Astrocyte of the spinal cord (primary cell): ENCODE measurements around the gene CHMP5.

Experiments
- DNase-seq: peaks from one replicate; pipeline ENCODE4 v3.0.0; 2011; ENCODE audit warnings: low read depth, low spot score
- H3K4me3 ChIP-seq: 2 replicates; pipeline ENCODE4 v1.5.1; 2011; ENCODE audit warnings: low read depth, mild to moderate bottlenecking, low read length, moderate library complexity
- in situ Hi-C: cut with HindIII; loops from 2 replicates; pipeline ENCODE4 v1.10.0; 2017; ENCODE audit warnings: low sequenced_read_pairs
- TF ChIP-seq, protein P1 (sequence below): IDR thresholded peaks from 2 replicates; pipeline ENCODE4 v1.5.1; 2012; ENCODE audit warnings: low read depth, mild to moderate bottlenecking, low read length, inconsistent platforms

Gene CHMP5

DNA sequence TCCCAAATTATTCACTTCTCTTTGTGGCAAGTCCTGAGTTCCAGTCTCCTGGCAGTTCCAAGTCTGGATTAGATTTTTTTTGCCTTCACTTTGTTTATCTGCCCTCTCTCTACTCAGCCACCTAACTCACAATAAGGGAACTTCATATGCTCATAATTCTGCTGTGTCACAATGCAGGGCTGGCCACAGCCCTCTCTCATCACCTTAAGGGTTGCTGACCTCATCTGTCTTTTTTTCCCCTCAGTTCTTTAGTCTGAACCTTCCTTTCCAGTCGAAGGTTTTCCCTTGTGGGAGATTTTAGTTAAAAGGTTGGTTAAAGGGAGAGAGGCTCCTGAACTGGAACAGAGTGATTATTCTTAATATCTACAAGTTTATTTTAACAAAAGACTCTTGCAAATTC is 4.5 kb upstream of the CHMP5 start:
- H3K4me3 ChIP-seq = no peak overlapping the region
- in situ Hi-C loops = no loop called here
- no peak for DNase-seq
- TF ChIP-seq, protein P1, sequence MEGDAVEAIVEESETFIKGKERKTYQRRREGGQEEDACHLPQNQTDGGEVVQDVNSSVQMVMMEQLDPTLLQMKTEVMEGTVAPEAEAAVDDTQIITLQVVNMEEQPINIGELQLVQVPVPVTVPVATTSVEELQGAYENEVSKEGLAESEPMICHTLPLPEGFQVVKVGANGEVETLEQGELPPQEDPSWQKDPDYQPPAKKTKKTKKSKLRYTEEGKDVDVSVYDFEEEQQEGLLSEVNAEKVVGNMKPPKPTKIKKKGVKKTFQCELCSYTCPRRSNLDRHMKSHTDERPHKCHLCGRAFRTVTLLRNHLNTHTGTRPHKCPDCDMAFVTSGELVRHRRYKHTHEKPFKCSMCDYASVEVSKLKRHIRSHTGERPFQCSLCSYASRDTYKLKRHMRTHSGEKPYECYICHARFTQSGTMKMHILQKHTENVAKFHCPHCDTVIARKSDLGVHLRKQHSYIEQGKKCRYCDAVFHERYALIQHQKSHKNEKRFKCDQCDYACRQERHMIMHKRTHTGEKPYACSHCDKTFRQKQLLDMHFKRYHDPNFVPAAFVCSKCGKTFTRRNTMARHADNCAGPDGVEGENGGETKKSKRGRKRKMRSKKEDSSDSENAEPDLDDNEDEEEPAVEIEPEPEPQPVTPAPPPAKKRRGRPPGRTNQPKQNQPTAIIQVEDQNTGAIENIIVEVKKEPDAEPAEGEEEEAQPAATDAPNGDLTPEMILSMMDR = no peak

DNA sequence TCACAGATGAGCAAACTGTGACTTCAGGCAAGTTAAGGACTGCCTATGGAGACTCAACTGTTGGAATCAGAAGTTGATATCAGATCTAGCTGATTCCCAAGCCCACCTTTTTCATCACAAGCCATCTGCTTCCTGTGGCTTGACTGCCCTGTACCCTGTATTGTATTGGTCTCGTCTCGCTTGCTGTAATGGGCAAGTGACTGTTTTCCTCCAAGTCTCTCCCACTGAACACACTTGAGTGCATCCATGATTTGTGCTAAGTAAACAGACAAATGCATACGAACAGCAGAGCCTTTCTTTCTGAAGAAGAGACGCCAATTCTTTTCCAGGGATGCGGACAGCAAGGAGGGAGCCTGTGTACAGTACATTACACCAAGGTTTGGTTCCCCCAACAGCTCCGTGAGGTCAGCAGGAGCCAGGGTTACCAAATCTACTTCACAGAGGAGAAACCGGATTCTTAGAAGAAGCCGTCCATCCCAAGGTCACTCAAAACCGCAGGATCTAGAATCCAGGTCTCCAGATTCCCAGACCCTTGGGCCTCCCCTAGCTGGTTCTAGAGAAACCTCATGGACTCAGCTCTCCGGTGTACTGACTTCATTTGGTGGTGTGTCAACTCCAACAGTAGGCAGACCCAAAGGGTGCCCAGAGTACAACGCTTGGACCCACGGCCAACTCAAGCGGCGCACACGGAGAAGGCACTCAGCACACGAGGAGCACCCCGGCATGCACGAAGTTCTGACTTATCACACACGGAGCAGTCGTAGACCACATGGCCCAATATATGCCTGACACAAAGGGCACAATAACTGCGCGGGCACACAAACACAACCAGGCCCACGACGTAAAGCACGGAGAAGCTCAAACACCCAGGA is 1.5 kb upstream of the CHMP5 start:
- in situ Hi-C loops = no loop called here
- TF ChIP-seq, protein P1 = no peak
- H3K4me3 ChIP-seq = peak overlapping the region; percentile 90
- peak; percentile 21 for DNase-seq

DNA sequence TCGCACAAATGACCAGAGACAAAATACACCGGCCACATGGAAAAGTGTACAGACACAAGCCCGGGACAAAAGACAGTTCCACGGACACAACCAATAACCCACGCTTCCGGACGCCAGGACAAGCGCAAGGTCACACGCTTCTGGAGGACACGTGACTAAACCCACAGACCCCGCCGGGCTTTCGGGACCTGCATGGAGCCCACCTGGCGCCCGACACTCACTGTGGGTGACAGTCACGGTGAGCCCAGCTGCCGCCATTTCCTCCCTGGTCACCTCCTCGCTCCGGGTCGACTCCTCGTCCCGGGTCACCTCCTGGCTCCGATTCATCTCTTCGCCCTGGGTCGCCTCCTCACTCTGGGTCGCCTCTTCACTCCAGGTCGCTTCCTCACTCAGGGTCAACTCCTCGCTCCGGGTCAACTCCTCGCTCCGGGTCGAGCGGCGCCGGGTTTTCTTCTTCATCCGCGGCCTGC is 811 bp upstream of the CHMP5 start:
- peak; percentile 8 for DNase-seq
- H3K4me3 ChIP-seq = peak overlapping the region; percentile 90
- in situ Hi-C loops = no loop called here
- TF ChIP-seq, protein P1 = no peak

DNA sequence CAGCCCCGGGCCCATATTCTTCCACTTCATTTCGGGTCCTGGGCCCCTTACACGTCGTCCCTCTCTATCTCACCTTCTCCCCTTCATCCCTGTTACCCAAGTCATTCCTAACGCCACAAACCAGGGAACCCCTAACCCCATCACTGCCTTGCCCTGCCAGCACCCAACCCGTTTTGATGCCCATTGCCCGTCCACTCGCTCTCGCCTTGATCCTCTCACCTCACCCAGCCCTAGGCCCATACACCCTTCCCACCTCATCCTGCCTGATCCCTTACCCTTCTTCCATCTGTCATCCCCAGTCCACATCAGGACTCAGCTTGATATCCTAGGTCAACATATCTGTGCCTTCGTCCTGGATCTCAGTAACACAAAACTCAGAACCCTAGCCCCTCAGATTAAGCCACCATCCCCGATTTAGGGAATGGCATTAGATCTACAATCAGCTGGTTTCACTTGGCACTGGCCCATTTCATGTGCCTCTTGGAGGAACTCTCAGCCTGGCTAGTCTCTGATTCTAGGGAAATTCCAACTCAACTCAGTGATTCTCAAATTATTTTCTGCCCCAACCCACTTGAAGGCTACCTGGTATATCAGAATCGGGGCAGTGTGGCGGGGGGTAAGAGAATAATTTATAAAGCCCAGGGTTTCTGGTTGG is 489 bp downstream of the CHMP5 start:
- no peak for DNase-seq
- TF ChIP-seq, protein P1 = no peak
- peak overlapping the region; percentile 89 for H3K4me3 ChIP-seq
- in situ Hi-C loops = no loop called here

DNA sequence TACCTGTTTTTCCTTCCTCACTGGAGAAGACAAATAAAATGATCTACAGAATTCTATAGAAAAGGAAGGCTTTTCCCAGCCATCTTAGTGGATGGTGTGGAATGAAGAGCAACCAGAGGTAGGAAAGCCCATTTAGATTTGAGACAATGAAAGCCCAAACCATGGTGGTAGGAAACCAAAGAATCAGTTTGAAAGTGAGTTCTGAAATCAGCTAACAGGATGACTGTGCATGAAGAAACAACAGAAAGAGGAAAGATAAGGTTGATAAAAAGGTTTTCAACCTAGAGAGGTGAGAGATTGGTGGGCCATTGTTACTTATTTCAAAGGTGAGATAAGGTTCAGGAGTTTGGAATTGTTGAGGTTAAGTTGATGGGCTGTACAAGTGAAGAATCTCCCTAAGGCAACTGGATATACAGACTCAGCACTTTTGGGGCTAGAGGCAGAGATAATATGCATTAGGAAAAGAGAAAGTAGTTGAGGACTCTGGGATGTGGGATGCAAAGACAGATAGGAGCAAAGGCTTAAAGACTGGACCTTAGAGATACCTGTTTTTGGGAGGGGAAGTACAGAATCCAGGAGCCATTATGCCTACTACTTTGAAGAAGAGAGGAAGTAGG is 2.4 kb downstream of the CHMP5 start:
- no peak for DNase-seq
- TF ChIP-seq, protein P1 = no peak
- no peak overlapping the region for H3K4me3 ChIP-seq
- in situ Hi-C loops = no loop called here

DNA sequence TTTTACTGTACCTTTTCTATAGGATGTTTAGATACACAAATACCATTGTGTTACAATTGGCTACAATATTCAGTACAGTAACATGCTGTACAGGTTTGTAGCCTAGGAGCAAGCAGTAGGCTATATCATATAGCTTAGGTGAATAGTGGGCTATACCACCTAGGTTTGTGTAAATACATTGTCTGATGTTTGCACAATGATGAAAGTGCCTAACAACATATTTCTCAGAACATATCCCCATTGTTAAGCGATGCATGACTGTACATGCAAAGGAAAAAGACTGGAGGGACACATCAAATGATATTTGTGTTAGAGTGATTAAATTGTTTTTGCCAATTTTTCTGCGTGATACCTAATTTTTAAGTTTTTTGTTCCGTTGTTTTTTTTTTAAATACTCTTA is 5.3 kb downstream of the CHMP5 start:
- DNase-seq = no peak
- H3K4me3 ChIP-seq = no peak overlapping the region
- TF ChIP-seq, protein P1 = no peak
- in situ Hi-C loops = no loop called here
